Measurements from ENCODE around the gene TRIO.

Gene TRIO

GRCh38 chr5:14297697-14298096 lies 154.6 kb downstream of the TRIO start:
- no peak for DNase-seq (ENCODE audit: low spot score)

- DNase-seq (ENCODE audit: low spot score) = no peak
Observed at GRCh38 chr5:14298126-14298847, 155.1 kb downstream of the TRIO start.

- no peak for DNase-seq (ENCODE audit: low spot score)
Observed at GRCh38 chr5:14299666-14300065, 156.5 kb downstream of the TRIO start.

GRCh38 chr5:14301186-14301585 lies 158.0 kb downstream of the TRIO start:
- no peak for DNase-seq (ENCODE audit: low spot score)

- no peak for DNase-seq (ENCODE audit: low spot score)
Observed at GRCh38 chr5:14302330-14302729, 159.2 kb downstream of the TRIO start.

- no peak for DNase-seq (ENCODE audit: low spot score)
Observed at GRCh38 chr5:14305045-14305444, 161.9 kb downstream of the TRIO start.

GRCh38 chr5:14306329-14306815 lies 163.2 kb downstream of the TRIO start:
- DNase-seq (ENCODE audit: low spot score) = no peak

GRCh38 chr5:14308384-14309154 lies 165.4 kb downstream of the TRIO start:
- no peak for DNase-seq (ENCODE audit: low spot score)

GRCh38 chr5:14309199-14309598 lies 166.1 kb downstream of the TRIO start:
- DNase-seq (ENCODE audit: low spot score) = no peak

GRCh38 chr5:14309878-14310531 lies 166.9 kb downstream of the TRIO start:
- DNase-seq (ENCODE audit: low spot score) = no peak

GRCh38 chr5:14310901-14311300 lies 167.8 kb downstream of the TRIO start:
- DNase-seq (ENCODE audit: low spot score) = no peak

GRCh38 chr5:14313986-14314690 lies 171.0 kb downstream of the TRIO start:
- DNase-seq (ENCODE audit: low spot score) = no peak

- no peak for DNase-seq (ENCODE audit: low spot score)
Observed at GRCh38 chr5:14316471-14316870, 173.3 kb downstream of the TRIO start.

- DNase-seq (ENCODE audit: low spot score) = no peak
Observed at GRCh38 chr5:14319102-14319501, 176.0 kb downstream of the TRIO start.

- no peak for DNase-seq (ENCODE audit: low spot score)
Observed at GRCh38 chr5:14321936-14322335, 178.8 kb downstream of the TRIO start.

- no peak for DNase-seq (ENCODE audit: low spot score)
Observed at GRCh38 chr5:14322437-14323187, 179.5 kb downstream of the TRIO start.

GRCh38 chr5:14323466-14323865 lies 180.3 kb downstream of the TRIO start:
- DNase-seq (ENCODE audit: low spot score) = no peak

- no peak for DNase-seq (ENCODE audit: low spot score)
Observed at GRCh38 chr5:14325369-14325768, 182.2 kb downstream of the TRIO start.

GRCh38 chr5:14326035-14326903 lies 183.1 kb downstream of the TRIO start:
- DNase-seq (ENCODE audit: low spot score) = no peak

GRCh38 chr5:14327624-14328023 lies 184.5 kb downstream of the TRIO start:
- no peak for DNase-seq (ENCODE audit: low spot score)

All from Ammon's horn (tissue), 1 donor.